HG02642 (cell line): Measurements from ENCODE around the gene PCDHA4.

Experiments used
- ATAC-seq: cut with Tn5 transposase; IDR thresholded peaks from one replicate; pipeline ENCODE4 v1.9.1; 2021; ENCODE audit warnings: mild to moderate bottlenecking; ENCODE audit not compliant: unreplicated experiment, poor library complexity

PCDHA4 gene

DNA sequence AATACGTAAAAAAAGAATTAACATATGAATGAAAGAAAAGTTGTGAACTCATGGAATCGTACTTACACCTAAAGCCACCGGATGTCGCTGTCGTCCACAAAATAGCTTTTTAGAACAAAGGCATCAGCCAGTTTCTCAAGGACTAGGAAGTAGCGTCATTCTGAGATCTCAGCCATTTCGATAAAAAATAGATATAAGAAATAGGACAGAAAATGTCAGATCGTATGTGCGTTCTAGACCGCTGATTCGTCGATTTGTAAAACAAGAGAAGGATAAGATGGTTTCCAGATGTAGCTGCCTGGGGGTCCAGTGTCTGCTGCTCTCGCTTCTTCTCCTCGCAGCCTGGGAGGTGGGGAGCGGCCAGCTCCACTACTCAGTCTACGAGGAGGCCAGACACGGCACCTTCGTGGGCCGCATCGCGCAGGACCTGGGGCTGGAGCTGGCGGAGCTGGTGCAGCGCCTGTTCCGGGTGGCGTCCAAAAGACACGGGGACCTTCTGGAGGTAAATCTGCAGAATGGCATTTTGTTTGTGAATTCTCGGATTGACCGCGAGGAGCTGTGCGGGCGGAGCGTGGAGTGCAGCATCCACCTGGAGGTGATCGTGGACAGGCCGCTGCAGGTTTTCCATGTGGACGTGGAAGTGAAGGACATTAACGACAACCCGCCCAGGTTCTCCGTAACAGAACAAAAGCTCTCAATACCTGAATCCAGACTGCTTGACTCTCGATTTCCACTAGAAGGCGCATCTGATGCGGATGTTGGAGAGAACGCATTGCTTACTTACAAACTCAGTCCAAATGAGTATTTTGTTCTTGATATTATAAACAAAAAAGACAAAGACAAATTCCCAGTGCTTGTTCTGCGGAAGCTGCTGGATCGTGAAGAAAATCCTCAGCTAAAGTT, 49.2 kb downstream of the PCDHA4 start, which contains the start of gene PCDHA10:
Gene PCDHA10, plus strand, starts transcription at position 126 of the 903 bp plus-strand sequence. Its CDS starts 152 bp downstream, at position 278.
- no peak for ATAC-seq

DNA sequence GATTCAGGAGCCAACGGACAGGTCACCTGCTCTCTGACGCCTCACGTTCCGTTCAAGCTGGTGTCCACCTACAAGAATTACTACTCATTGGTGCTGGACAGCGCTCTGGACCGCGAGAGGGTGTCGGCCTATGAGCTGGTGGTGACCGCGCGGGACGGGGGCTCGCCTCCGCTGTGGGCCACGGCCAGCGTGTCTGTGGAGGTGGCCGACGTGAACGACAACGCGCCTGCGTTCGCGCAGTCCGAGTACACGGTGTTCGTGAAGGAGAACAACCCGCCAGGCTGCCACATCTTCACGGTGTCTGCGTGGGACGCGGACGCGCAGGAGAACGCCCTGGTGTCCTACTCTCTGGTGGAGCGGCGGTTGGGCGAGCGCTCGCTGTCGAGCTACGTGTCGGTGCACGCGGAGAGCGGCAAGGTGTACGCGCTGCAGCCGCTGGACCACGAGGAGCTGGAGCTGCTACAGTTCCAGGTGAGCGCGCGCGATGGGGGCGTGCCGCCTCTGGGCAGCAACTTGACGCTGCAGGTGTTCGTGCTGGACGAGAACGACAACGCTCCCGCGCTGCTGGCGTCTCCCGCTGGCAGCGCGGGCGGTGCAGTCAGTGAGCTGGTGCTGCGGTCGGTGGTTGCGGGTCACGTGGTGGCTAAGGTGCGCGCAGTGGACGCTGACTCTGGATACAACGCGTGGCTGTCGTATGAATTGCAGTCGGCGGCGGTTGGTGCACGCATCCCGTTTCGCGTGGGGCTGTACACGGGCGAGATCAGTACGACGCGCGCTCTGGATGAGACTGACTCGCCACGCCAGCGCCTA, 50.5 kb downstream of the PCDHA4 start:
- no peak for ATAC-seq

DNA sequence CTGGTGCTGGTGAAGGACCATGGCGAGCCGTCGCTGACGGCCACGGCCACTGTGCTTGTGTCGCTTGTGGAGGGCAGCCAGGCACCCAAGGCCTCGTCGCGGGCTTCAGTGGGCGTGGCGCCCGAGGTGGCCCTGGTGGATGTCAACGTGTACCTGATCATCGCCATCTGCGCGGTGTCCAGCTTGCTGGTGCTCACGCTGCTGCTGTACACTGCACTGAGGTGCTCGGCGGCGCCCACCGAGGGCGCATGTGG, 51.0 kb downstream of the PCDHA4 start:
- no peak for ATAC-seq

DNA sequence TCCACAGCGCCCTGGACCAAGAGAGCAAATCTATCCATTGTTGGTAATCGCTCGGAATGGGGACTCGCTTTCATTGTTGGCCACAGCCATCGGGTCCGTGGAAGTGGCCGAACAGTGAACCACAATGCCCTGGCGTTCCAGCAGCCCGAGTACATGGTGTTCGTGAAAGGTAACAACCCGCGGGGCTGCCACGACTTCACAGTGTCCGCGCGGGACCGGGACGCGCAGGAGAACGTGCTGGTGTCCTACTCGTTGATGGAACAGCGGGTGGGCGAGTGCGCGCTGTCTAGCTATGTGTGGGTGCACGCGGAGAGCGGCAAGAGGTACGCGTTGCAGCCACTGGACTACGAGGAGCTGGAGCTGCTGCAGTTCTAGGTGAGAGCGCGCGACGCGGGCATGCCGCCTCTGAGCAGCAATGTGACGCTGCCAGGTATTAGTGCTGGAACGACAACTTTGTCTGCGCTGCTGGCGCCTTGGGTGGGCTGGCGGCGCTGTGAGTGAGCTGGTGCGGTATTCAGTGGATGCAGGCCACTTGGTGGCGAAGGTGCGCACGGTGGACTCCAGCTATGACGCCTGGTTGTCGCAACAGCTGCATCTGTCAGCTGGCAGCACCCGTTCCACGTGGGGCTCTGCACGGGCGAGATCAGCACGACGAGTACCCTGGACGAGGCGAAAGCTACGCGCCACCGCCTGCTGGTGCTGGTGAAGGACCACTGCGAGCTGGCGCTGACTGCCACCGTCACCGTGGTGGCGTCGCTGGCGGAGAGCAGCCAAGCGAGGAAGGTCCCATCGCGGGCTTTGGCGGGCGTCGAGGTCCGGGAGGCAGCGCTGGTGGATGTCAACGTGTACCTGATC, 55.8 kb downstream of the PCDHA4 start:
- ATAC-seq, result no peak
